Smooth muscle cell (in vitro differentiated cells): ENCODE data around the gene HECTD2. TPM values are rescaled to one million over a fixed set of nuclear protein-coding genes. Genes with fewer than 3 reads are reported as not detected.

Source experiments
- DNase-seq: peaks from one replicate; lab custom pipeline; 2025; ENCODE audit not compliant: unreplicated experiment; lab: John Stamatoyannopoulos, UW
- H2AFZ ChIP-seq: fragments of 200-600 bp; sonication (generic); 2 replicates; pipeline ENCODE4 v1.6.0; 2016; ENCODE audit warnings: antibody characterized with exemption, low read depth, mild to moderate bottlenecking
- H3F3A ChIP-seq: fragments of 200-600 bp; sonication (generic); 2 replicates; pipeline ENCODE4 v1.6.0; 2017; ENCODE audit warnings: antibody characterized with exemption, low read depth
- H3K27ac ChIP-seq: fragments of 200-600 bp; sonication (generic); 2 replicates; pipeline ENCODE4 v1.5.1; 2016; ENCODE audit warnings: low read depth, mild to moderate bottlenecking
- H3K27me3 ChIP-seq: fragments of 200-600 bp; sonication (generic); 2 replicates; pipeline ENCODE4 v1.6.1; 2016; ENCODE audit warnings: low read depth, mild to moderate bottlenecking
- H3K36me3 ChIP-seq: fragments of 200-600 bp; sonication (generic); 2 replicates; pipeline ENCODE4 v1.5.1; 2016; ENCODE audit warnings: low read depth
- H3K4me1 ChIP-seq: fragments of 200-600 bp; sonication (generic); 2 replicates; pipeline ENCODE4 v1.5.1; 2016; ENCODE audit warnings: low read depth
- H3K4me2 ChIP-seq: fragments of 200-600 bp; sonication (generic); 2 replicates; pipeline ENCODE4 v1.6.0; 2016; ENCODE audit warnings: mild to moderate bottlenecking
- H3K4me3 ChIP-seq: fragments of 200-600 bp; sonication (generic); 2 replicates; pipeline ENCODE4 v1.5.1; 2016; ENCODE audit warnings: mild to moderate bottlenecking
- H3K79me2 ChIP-seq: fragments of 200-600 bp; sonication (generic); 2 replicates; pipeline ENCODE4 v1.6.0; 2016; ENCODE audit warnings: low read depth, mild to moderate bottlenecking
- H3K9ac ChIP-seq: fragments of 200-600 bp; sonication (generic); 2 replicates; pipeline ENCODE4 v1.6.0; 2016; ENCODE audit warnings: low read depth
- H3K9me3 ChIP-seq: fragments of 200-600 bp; sonication (generic); replicated peaks from 2 replicates; pipeline ENCODE4 v1.5.1; 2016; ENCODE audit warnings: low read depth
- H4K20me1 ChIP-seq: fragments of 200-600 bp; sonication (generic); 2 replicates; pipeline ENCODE4 v1.6.0; 2016; ENCODE audit warnings: low read depth
- CTCF ChIP-seq: fragments of 200-600 bp; sonication (generic); IDR thresholded peaks from 2 replicates; pipeline ENCODE4 v1.5.1; 2017; ENCODE audit warnings: borderline replicate concordance, mild to moderate bottlenecking, antibody characterized with exemption; ENCODE audit not compliant: insufficient read depth, poor library complexity, severe bottlenecking
- WGBS: methylation state at CpG from one replicate; pipeline ENCODE4 v1.1.7; 2016; ENCODE audit warnings: low lambda C conversion rate; 5-methylcytosine and 5-hydroxymethylcytosine counted together
- polyA plus RNA-seq: library from polyadenylated mRNA; unstranded; fragments of >200 nt; fragmentation: Nextera tagmentation; extraction: Ambion mirVana; gene quantifications from 2 replicates; pipeline ENCODE4 v1.2.1, GENCODE V29; 2016
- total RNA-seq: library from RNA; depleted of rRNA; stranded (reverse); fragments of >200 nt; gene quantifications from 2 replicates; pipeline ENCODE4 v1.2.3, GENCODE V29; 2014

HECTD2 gene
- total and polyA plus RNA-seq, 2 experiments from 2014 or later = 4.4 to 12.7 TPM

GRCh38 chr10:91477236-91477635, 67.1 kb downstream of the HECTD2 start:
- no peaks in the 10 kb centered on the region for H3K79me2 ChIP-seq

GRCh38 chr10:91479583-91479982, 69.4 kb downstream of the HECTD2 start:
- no peaks in the 10 kb centered on the region for H3K9me3 ChIP-seq
- no peak overlapping the region for H2AFZ ChIP-seq
- H3K27me3 ChIP-seq = no peaks in the 10 kb centered on the region
- no peak for DNase-seq
- H3K36me3 ChIP-seq = peaks cover 5% of the 10 kb centered on the region
- H3K9ac ChIP-seq = no peak overlapping the region
- H4K20me1 ChIP-seq = no peaks in the 10 kb centered on the region
- no peak overlapping the region for H3K27ac ChIP-seq
- H3K4me2 ChIP-seq = no peak overlapping the region
- no peak for TF ChIP-seq CTCF
- no peaks in the 10 kb centered on the region for H3K4me1 ChIP-seq
- H3K4me3 ChIP-seq = no peak overlapping the region
- no peaks in the 10 kb centered on the region for H3K79me2 ChIP-seq
- H3F3A ChIP-seq = no peaks in the 10 kb centered on the region

More at GRCh38 chr10:91477236-91477635, 67.1 kb downstream of the HECTD2 start:
- no peaks in the 10 kb centered on the region for H3K27me3 ChIP-seq
- no peak for DNase-seq
- H3K36me3 ChIP-seq = peaks cover 5% of the 10 kb centered on the region
- no peak overlapping the region for H3K4me2 ChIP-seq
- WGBS = 82% methylated on average over 2 of the region's 2 CpGs
- H3K27ac ChIP-seq = no peak overlapping the region
- H3K9me3 ChIP-seq = no peaks in the 10 kb centered on the region
- H3F3A ChIP-seq = no peaks in the 10 kb centered on the region
- H4K20me1 ChIP-seq = no peaks in the 10 kb centered on the region
- no peak for TF ChIP-seq CTCF
- H3K4me3 ChIP-seq = no peak overlapping the region
- no peak overlapping the region for H2AFZ ChIP-seq
- H3K9ac ChIP-seq = no peak overlapping the region
- no peaks in the 10 kb centered on the region for H3K4me1 ChIP-seq

GRCh38 chr10:91487911-91488582, 77.9 kb downstream of the HECTD2 start:
- Histone ChIP-seq H3K4me2 (no peak overlapping the region), H3K27ac (no peak overlapping the region), H3K4me1 (no peaks in the 10 kb centered on the region), H3K27me3 (no peaks in the 10 kb centered on the region), H2AFZ (no peak overlapping the region), H3F3A (no peaks in the 10 kb centered on the region), H3K4me3 (no peak overlapping the region), H4K20me1 (no peaks in the 10 kb centered on the region), H3K36me3 (no peaks in the 10 kb centered on the region), H3K9ac (no peak overlapping the region), H3K79me2 (no peaks in the 10 kb centered on the region), H3K9me3 (no peaks in the 10 kb centered on the region)
- WGBS = 81% methylated on average over 3 of the region's 3 CpGs
- TF ChIP-seq CTCF = no peak
- DNase-seq = no peak

GRCh38 chr10:91493313-91493712, 83.2 kb downstream of the HECTD2 start:
- Histone ChIP-seq H3K9ac (no peak overlapping the region), H3K27ac (no peak overlapping the region), H3K4me3 (no peak overlapping the region), H3K27me3 (no peaks in the 10 kb centered on the region), H3K9me3 (no peaks in the 10 kb centered on the region), H3K4me2 (no peak overlapping the region), H3F3A (no peaks in the 10 kb centered on the region), H2AFZ (no peak overlapping the region), H4K20me1 (no peaks in the 10 kb centered on the region), H3K79me2 (no peaks in the 10 kb centered on the region), H3K4me1 (no peaks in the 10 kb centered on the region), H3K36me3 (no peaks in the 10 kb centered on the region)
- TF ChIP-seq CTCF = peak; percentile 49
- no peak for DNase-seq
- 83% methylated on average over 2 of the region's 2 CpGs for WGBS
